Spleen (tissue), 7 donors: Measurements from ENCODE around the gene ERG.

Source experiments
- CTCF ChIP-seq, 11 experiments: fragments of 200-600 bp in 7 of 11; fragments of 450-650 bp in 4 of 11; sonication (generic) in 4 of 11; IDR thresholded peaks in 8 of 11; conservative IDR thresholded peaks in 3 of 11; 1 replicate in 7 of 11; 2 replicates in 4 of 11; pipeline versions ENCODE4 v1.4.0 to v1.8.0; 2016 to 2021; ENCODE audit warnings: antibody characterized with exemption in 11 of 11, inconsistent platforms in 4 of 11, mild to moderate bottlenecking in 1 of 11
- POLR2A ChIP-seq, 3 donors: fragments of 450-650 bp; IDR thresholded peaks; one replicate each; pipeline ENCODE4 v1.5.1; 2017; ENCODE audit warnings: antibody characterized with exemption in 3 of 3, mild to moderate bottlenecking in 1 of 3
- donor health status: DM: no; HTN: no; CAD: no; lungs with moderate emphysema.
- donor health status: DM: no; HTN: no; CAD: no.
- donor health status: DM: no; HTN: no; CAD: no.

- no peak for TF ChIP-seq POLR2A (IDR thresholded peaks at IDR 0.05)
- no peak for TF ChIP-seq CTCF (IDR thresholded peaks at IDR 0.05 in 8 of 11, conservative IDR thresholded peaks at IDR 0.05 in 3 of 11)
Measured at GRCh38 chr21:38349111-38349746, 149.0 kb downstream of the ERG start.
